Astrocyte of the spinal cord (primary cell): Measurements from ENCODE around the gene SIAE.

Experiments
- DNase-seq: peaks from one replicate; pipeline ENCODE4 v3.0.0; 2011; ENCODE audit warnings: low read depth, low spot score
- H3K4me3 ChIP-seq: 2 replicates; pipeline ENCODE4 v1.5.1; 2011; ENCODE audit warnings: low read depth, mild to moderate bottlenecking, low read length, moderate library complexity
- in situ Hi-C: cut with HindIII; loops from 2 replicates; pipeline ENCODE4 v1.10.0; 2017; ENCODE audit warnings: low sequenced_read_pairs
- TF ChIP-seq, protein P1 (sequence below): IDR thresholded peaks from 2 replicates; pipeline ENCODE4 v1.5.1; 2012; ENCODE audit warnings: low read depth, mild to moderate bottlenecking, low read length, inconsistent platforms

SIAE gene

GRCh38 chr11:124673333-124674167 lies at the start of gene SIAE, which contains the start of gene SPA17:
Gene SIAE (minus strand): TSS chr11:124673739. CDS start chr11:124673708, 31 bp downstream.
Gene SPA17 (plus strand): TSS chr11:124673904. CDS start chr11:124675265, 1,361 bp downstream.
- in situ Hi-C loops, result no loop called here
- DNase-seq, result peak; percentile 98
- TF ChIP-seq, protein P1, sequence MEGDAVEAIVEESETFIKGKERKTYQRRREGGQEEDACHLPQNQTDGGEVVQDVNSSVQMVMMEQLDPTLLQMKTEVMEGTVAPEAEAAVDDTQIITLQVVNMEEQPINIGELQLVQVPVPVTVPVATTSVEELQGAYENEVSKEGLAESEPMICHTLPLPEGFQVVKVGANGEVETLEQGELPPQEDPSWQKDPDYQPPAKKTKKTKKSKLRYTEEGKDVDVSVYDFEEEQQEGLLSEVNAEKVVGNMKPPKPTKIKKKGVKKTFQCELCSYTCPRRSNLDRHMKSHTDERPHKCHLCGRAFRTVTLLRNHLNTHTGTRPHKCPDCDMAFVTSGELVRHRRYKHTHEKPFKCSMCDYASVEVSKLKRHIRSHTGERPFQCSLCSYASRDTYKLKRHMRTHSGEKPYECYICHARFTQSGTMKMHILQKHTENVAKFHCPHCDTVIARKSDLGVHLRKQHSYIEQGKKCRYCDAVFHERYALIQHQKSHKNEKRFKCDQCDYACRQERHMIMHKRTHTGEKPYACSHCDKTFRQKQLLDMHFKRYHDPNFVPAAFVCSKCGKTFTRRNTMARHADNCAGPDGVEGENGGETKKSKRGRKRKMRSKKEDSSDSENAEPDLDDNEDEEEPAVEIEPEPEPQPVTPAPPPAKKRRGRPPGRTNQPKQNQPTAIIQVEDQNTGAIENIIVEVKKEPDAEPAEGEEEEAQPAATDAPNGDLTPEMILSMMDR, result no peak

DNA sequence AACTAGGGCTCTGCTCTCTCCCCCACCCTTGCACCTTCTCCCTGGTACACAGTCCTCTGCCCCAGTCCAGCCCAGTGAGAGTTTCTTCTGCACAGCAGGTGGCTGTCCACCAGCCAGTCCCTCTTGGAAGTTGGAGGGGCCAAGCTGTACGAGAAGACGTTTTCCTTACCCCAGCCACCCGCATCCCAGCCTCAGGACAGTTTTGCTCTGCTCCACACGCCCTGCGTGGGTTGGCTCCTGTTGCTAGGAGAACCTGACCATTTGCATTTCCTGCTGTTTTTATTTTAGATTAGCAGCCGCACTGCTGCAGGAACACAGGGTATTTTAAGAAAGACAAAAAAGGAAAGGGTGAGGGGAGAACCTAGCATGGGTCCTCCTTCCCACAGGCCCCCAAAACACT lies 48.6 kb upstream of the SIAE start:
- TF ChIP-seq, protein P1, result no peak
- DNase-seq, result no peak
- H3K4me3 ChIP-seq, result no peak overlapping the region
- in situ Hi-C loops, result no loop called here

More at GRCh38 chr11:124673333-124674167, at the start of gene SIAE, which contains the start of gene SPA17:
- peak within 1 kb of the TSS; percentile 83 for H3K4me3 ChIP-seq

GRCh38 chr11:124719534-124719933 lies 46.0 kb upstream of the SIAE start:
- in situ Hi-C loops, result no loop called here
- DNase-seq, result no peak
- TF ChIP-seq, protein P1, result no peak

GRCh38 chr11:124718801-124719200 lies 45.3 kb upstream of the SIAE start:
- in situ Hi-C loops, result no loop called here
- H3K4me3 ChIP-seq, result no peak overlapping the region
- TF ChIP-seq, protein P1, result no peak
- DNase-seq, result no peak

More at GRCh38 chr11:124719534-124719933, 46.0 kb upstream of the SIAE start:
- H3K4me3 ChIP-seq, result no peak overlapping the region

GRCh38 chr11:124717786-124718651 lies 44.5 kb upstream of the SIAE start:
- peak; percentile 52 for DNase-seq
- H3K4me3 ChIP-seq, result peak overlapping the region; percentile 35
- in situ Hi-C loops, result no loop called here
- TF ChIP-seq, protein P1, result no peak

DNA sequence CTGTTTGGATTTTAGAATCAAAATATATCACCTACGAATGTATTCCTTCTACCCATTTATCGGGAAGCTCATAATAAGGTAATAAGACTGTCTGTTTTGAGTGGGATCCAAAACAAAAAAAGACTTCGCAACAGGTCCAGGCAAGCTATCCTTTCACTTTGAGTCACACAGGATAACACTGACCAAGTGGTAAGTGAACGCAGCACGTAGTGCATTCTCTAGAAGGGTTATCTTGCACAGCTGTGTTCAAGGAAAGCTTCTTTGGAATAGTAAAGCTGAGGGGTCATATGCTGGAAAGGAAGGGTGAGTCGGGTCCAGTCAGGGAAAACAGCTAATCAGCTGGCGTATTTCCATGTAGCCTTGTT lies 43.9 kb upstream of the SIAE start:
- in situ Hi-C loops, result no loop called here
- TF ChIP-seq, protein P1, result no peak
- H3K4me3 ChIP-seq, result no peak overlapping the region
- no peak for DNase-seq
